Tibial artery (tissue), 4 donors: ENCODE measurements around the gene FOXRED1.

ENCODE experiments used
- DNase-seq, 2 donors: peaks; one replicate each; pipeline ENCODE4 v3.0.0-alpha.2; 2019
- H3K27ac ChIP-seq, 2 donors: fragments of 200-600 bp; sonication (generic) in 1 of 2; 1 replicate in 1 of 2; 2 replicates in 1 of 2; pipeline ENCODE4 v1.5.1; 2018 to 2019; ENCODE audit warnings: mild to moderate bottlenecking in 1 of 2
- H3K27me3 ChIP-seq, 2 donors: fragments of 200-600 bp; sonication (generic) in 1 of 2; one replicate each; pipeline versions ENCODE4 v1.5.1 to v1.6.0; 2016 to 2019
- H3K36me3 ChIP-seq, 3 donors: fragments of 200-600 bp; sonication (generic) in 2 of 3; one replicate each; pipeline ENCODE4 v1.5.1; 2016 to 2019; ENCODE audit warnings: mild to moderate bottlenecking in 2 of 3
- H3K4me1 ChIP-seq, 4 donors: fragments of 200-600 bp; sonication (generic) in 2 of 4; 1 replicate in 3 of 4; 2 replicates in 1 of 4; pipeline ENCODE4 v1.5.1; 2016 to 2019
- H3K4me3 ChIP-seq, 2 donors: fragments of 200-600 bp; sonication (generic) in 1 of 2; 1 replicate in 1 of 2; 2 replicates in 1 of 2; pipeline ENCODE4 v1.5.1; 2018 to 2019; ENCODE audit warnings: mild to moderate bottlenecking in 2 of 2
- H3K9me3 ChIP-seq, 3 donors: fragments of 200-600 bp; sonication (generic) in 1 of 3; one replicate each; pipeline ENCODE4 v1.5.1; 2016 to 2019
- CTCF ChIP-seq, 2 experiments: fragments of 200-600 bp in 1 of 2; fragments of 450-650 bp in 1 of 2; IDR thresholded peaks; one replicate each; pipeline ENCODE4 v1.5.1; 2017 to 2019; ENCODE audit warnings: antibody characterized with exemption in 2 of 2, mild to moderate bottlenecking in 1 of 2, moderate library complexity in 1 of 2
- intact Hi-C: fragments of 100-400 bp; cut with DNase I; formaldehyde crosslinking; loops from one replicate; pipeline ENCODE4 v1.15.0; 2023; ENCODE audit warnings: low total_unique reads

Gene FOXRED1

GRCh38 chr11:126229858-126230540 is 39.0 kb upstream of the FOXRED1 start:
- no peaks in the 10 kb centered on the region for H3K9me3 ChIP-seq
- no peak overlapping the region for H3K4me3 ChIP-seq
- H3K27ac ChIP-seq: no peak overlapping the region
- no peaks in the 10 kb centered on the region for H3K27me3 ChIP-seq
- TF ChIP-seq CTCF (IDR thresholded peaks at IDR 0.05): no peak
- intact Hi-C loops: no loop called here
- no peaks in the 10 kb centered on the region for H3K4me1 ChIP-seq
- H3K36me3 ChIP-seq: peaks cover 0 to 7% (median 3%) of the 10 kb centered on the region in 3 donors
- no peak for DNase-seq

GRCh38 chr11:126231725-126232459 is 37.1 kb upstream of the FOXRED1 start:
- Histone ChIP-seq H3K4me1 (no peaks in the 10 kb centered on the region), H3K27ac (no peak overlapping the region), H3K9me3 (no peaks in the 10 kb centered on the region), H3K4me3 (no peak overlapping the region), H3K27me3 (no peaks in the 10 kb centered on the region), H3K36me3 (peaks cover 9 to 20% (median 10%) of the 10 kb centered on the region in 3 donors)
- no peak for DNase-seq
- intact Hi-C loops: no loop called here
- no peak for TF ChIP-seq CTCF (IDR thresholded peaks at IDR 0.05)

- no peak for TF ChIP-seq CTCF (IDR thresholded peaks at IDR 0.05)
- Histone ChIP-seq H3K4me1 (no peaks in the 10 kb centered on the region), H3K4me3 (no peak overlapping the region), H3K36me3 (peaks cover 9 to 20% (median 10%) of the 10 kb centered on the region in 3 donors), H3K27me3 (no peaks in the 10 kb centered on the region), H3K27ac (no peak overlapping the region), H3K9me3 (no peaks in the 10 kb centered on the region)
- intact Hi-C loops: no loop called here
- DNase-seq: no peak
These were observed 36.3 kb upstream of the FOXRED1 start for GRCh38 chr11:126232683-126233082.

GRCh38 chr11:126233391-126233790 is 35.6 kb upstream of the FOXRED1 start:
- no peak for DNase-seq
- no peaks in the 10 kb centered on the region for H3K27me3 ChIP-seq
- intact Hi-C loops: no loop called here

GRCh38 chr11:126246636-126247035 is 22.3 kb upstream of the FOXRED1 start:
- intact Hi-C loops: no loop called here
- no peak overlapping the region for H3K4me3 ChIP-seq
- no peak for DNase-seq
- H3K27me3 ChIP-seq: no peaks in the 10 kb centered on the region
- TF ChIP-seq CTCF (IDR thresholded peaks at IDR 0.05): no peak
- H3K4me1 ChIP-seq: no peaks in the 10 kb centered on the region
- no peaks in the 10 kb centered on the region for H3K9me3 ChIP-seq
- H3K27ac ChIP-seq: no peak overlapping the region
- peaks cover 20 to 26% (median 22%) of the 10 kb centered on the region in 3 donors for H3K36me3 ChIP-seq

More at GRCh38 chr11:126233391-126233790, 35.6 kb upstream of the FOXRED1 start:
- Histone ChIP-seq H3K9me3 (no peaks in the 10 kb centered on the region), H3K4me1 (no peaks in the 10 kb centered on the region), H3K36me3 (peaks cover 16 to 26% (median 16%) of the 10 kb centered on the region in 3 donors), H3K27ac (no peak overlapping the region), H3K4me3 (no peak overlapping the region)
- no peak for TF ChIP-seq CTCF (IDR thresholded peaks at IDR 0.05)
